Caki2 (cell line): Measurements from ENCODE around the gene LARGE1. TPM values are rescaled to one million over a fixed set of nuclear protein-coding genes. Genes with fewer than 3 reads are reported as not detected.
"Not testable (repeated sequence)": the region's sequence is repeated elsewhere in the genome, so short reads cannot be mapped to it uniquely, and the experiment has no call there.

Experiments used
- DNase-seq: peaks from one replicate; pipeline ENCODE4 v3.0.0-alpha.2; 2015; ENCODE audit warnings: low read depth
- in situ Hi-C: cut with HindIII; loops from 2 replicates; pipeline ENCODE4 v1.10.0; 2016; ENCODE audit warnings: low sequenced_read_pairs, low pct_unique_long_range_greater_than_20kb, mixed read lengths
- total RNA-seq: library from RNA; depleted of rRNA; stranded (reverse); fragments of >200 nt; shearing (Covaris generic); gene quantifications from 2 replicates; pipeline ENCODE4 v1.2.3, GENCODE V29; 2014; ENCODE audit warnings: low replicate concordance

Gene LARGE1
- total RNA-seq, 1 experiment from 2014 or later: 9.7 TPM

- DNase-seq: no peak
- in situ Hi-C loops: no loop called here
Observed at GRCh38 chr22:33472462-33473344, 447.6 kb downstream of the LARGE1 start.

GRCh38 chr22:33470456-33470855, 449.8 kb downstream of the LARGE1 start:
- in situ Hi-C loops: no loop called here
- no peak for DNase-seq

GRCh38 chr22:33467620-33468095, 452.6 kb downstream of the LARGE1 start:
- no peak for DNase-seq
- in situ Hi-C loops: no loop called here

DNA sequence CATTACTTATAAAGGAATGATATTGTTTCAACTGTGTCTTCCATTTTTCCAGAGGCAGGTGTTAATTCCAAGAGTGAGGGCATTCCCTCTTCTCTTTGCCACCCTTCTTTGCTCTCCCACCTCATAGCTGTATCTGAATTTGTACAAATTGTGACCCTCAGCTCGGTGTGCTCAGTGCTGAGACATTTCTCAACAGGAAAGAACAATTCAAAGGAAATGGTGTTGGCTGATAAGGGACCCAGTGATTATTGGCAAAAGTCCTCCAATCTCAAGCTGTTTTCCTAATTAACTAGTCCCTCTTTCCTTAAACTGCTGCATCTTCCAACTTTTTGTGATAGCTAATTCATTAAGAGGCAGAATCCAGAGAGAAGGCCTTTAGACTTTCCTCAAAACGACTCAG, 453.2 kb downstream of the LARGE1 start:
- in situ Hi-C loops: no loop called here
- DNase-seq: no peak

DNA sequence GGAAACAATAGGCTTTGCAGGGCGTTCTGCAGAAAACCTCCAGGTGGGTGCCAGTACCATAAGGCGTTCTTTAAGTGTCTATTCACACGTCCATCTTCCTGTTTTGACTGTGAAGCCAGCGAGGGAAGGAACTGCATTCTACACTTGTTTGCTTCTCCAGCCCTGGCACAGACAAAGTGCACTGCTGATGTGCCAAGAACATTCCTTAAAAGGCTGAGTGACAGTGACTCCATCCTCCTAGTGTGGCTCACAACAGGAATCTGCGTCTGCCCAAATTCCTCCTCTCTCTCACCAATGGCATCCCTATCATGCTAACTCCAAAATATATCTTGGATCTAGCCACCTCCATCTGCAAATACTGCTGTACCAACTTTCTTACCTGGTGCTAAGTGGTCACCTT, 454.7 kb downstream of the LARGE1 start:
- in situ Hi-C loops: no loop called here
- DNase-seq: no peak

DNA sequence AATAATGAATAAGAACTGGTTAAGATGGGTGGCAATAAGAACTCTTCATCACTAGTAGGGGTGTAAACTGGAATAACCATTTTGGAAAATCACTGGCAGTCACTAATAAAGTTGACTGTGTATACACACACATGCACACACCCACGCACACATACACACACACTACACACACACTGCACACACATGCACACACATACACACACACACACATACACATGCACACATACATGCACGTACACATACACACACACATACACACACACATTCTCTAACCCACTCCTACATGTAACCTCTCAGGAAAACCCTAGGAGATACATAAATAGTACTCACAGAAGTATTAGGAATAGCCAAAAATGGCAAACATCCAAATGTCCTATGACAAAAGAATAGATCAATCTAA, 455.6 kb downstream of the LARGE1 start:
- in situ Hi-C loops: no loop called here
- no peak for DNase-seq

DNA sequence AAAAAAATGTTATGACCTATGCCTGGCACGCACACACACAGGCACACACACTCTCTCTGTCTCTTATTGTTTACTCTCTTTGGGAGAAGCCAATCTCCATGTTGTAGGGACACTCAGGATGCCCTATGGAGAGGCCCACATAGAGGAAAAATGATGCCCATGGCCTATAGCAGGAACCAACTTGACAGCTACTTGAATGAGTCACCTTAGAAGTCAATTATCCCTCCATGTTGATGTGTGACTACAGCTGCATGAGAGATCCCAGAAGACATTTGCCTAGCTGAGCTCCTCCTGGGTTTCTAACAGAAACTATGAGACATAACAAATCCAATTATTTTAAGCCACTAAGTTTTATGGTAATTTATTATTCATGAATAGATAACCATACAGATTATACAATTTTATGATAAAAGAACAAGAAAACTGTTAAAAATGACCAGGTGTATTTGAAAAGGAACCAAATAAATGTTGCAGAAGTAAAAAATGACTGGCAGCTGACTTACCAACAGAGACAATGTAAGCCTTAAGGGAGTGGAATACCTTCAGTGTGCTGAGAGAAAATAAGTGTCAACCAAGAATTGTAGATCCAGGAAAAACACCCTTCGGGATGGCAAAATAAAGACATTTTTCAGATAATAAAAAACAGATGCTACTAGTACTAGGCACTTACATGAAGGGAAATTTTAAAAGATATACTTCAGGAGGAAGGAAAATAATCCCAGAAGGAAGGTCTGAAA, 458.4 kb downstream of the LARGE1 start:
- in situ Hi-C loops: no loop called here
- no peak for DNase-seq

DNA sequence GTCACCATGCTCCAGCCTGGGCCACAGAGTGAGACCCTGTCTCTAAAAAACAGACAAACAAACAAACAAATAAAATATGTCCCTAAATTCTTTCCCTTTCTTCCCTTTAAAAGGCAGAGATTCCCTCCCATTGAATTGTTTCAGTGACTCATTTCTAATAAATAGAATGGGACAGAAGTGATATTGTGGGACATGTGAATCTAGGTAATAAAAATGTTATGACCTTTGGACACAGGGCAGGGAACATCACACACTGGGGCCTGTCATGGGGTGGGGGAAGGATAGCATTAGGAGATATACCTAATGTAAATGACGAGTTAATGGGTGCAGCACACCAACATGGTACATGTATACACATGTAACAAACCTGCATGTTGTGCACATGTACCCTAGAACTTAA, 459.0 kb downstream of the LARGE1 start:
- in situ Hi-C loops, DNase-seq: not testable (repeated sequence)

GRCh38 chr22:33459137-33459536, 461.1 kb downstream of the LARGE1 start:
- in situ Hi-C loops: no loop called here
- DNase-seq: no peak

GRCh38 chr22:33456511-33456910, 463.8 kb downstream of the LARGE1 start:
- in situ Hi-C loops: no loop called here
- DNase-seq: no peak

DNA sequence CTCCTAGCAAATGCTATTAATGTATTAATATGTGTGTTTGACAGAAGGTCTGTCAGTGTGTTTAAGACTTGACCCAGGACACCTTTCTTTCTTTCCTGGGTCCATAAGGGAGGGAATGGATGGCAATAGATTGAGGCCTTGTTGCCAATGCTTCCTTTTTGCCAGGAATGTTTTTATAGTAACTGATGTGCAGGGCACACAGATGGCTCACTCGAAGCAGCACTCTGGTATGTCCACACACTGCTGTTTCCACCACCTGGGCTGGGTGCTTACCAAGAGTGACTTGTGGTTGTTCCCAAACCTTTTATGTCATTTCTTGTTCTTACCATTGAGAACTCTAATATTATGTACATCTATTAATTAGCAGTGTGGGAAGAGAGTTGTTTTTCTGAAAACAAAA, 465.2 kb downstream of the LARGE1 start:
- no peak for DNase-seq
- in situ Hi-C loops: no loop called here

- in situ Hi-C loops: no loop called here
- DNase-seq: peak; percentile 64
Observed at GRCh38 chr22:33451866-33452469, 468.3 kb downstream of the LARGE1 start.

DNA sequence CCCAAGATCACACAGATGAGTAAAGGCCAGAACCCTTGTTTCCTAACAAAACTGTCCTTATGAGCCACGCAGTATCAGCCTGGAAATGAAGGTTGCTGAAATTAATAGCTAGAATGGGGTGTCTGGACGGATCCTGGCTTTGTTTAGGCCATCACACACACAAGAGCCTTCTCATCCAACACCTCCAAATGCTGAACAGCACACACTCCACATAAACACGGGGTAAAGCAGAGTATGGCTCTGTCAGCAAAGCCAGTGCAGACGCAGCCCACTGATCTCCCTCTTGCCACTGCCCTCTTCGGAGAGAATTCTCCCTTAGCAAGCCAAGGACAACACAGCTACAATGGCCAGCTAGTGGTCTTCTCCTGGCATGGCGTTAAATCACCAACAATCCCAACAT, 469.5 kb downstream of the LARGE1 start:
- in situ Hi-C loops: no loop called here
- DNase-seq: no peak

GRCh38 chr22:33447733-33448132, 472.5 kb downstream of the LARGE1 start:
- DNase-seq: no peak
- in situ Hi-C loops: no loop called here

DNA sequence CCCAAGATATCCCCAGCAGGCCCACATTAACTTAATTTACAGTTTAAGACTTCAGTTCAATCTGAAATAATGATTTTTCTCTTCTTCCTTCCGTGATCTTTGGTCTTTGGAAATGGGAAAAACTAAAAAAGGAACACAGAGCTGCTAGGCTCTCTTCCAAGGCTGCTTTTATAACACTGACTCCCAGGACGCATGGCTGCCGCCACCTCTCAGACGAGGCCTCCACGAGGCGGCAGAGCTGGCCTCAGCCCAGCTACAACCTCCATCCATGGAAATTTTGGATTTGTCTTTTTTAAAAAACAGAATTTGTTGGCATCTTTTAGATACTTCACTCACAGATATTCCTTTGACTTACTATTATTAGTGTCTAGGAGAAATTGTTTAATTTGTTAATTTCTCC, 476.6 kb downstream of the LARGE1 start:
- in situ Hi-C loops: no loop called here
- DNase-seq: no peak

DNA sequence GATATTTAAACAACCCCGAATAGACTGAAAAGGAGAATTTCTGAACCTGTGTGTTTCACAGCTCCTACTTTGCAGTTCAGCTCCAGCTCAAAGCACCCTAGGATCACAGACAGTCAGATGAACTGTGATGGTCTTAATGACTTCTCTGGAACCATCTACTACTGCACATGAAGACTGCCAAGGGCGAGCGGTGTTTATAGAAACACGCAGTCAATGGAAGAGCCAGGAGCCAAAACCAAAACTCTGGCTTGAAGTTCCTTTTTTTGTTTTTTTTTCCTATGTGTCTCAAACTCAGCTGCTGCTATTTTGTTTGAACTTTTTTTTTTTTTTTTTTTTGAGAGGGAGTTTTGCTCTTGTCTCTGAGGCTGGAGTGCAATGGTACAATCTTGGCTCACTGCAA, 479.5 kb downstream of the LARGE1 start:
- DNase-seq: no peak
- in situ Hi-C loops: no loop called here

GRCh38 chr22:33438273-33438672, 482.0 kb downstream of the LARGE1 start:
- DNase-seq: peak; percentile 98
- in situ Hi-C loops: loop anchor here (5.0 kb wide), 1 partner anchor 96 kb away; no protein-coding TSS in a partner anchor

GRCh38 chr22:33431300-33431699, 489.0 kb downstream of the LARGE1 start:
- in situ Hi-C loops: no loop called here
- DNase-seq: no peak

- DNase-seq: no peak
- in situ Hi-C loops: no loop called here
Observed at GRCh38 chr22:33429281-33429680, 491.0 kb downstream of the LARGE1 start.
